ENCODE results near the gene SLC9A3.
"Not testable (repeated sequence)": the region's sequence is repeated elsewhere in the genome, so short reads cannot be mapped to it uniquely, and the experiment has no call there.

The SLC9A3 gene

GRCh38 chr5:476102-476813, 48.0 kb downstream of the SLC9A3 start:
- Histone ChIP-seq H2AFZ (ENCODE audit: insufficient read depth, low read length, poor library complexity) (no peak overlapping the region), H3K27ac (ENCODE audit: low read depth, low read length) (no peak overlapping the region), H3K14ac (ENCODE audit: low read length) (no peak overlapping the region), H3K4me2 (ENCODE audit: low read length) (no peak overlapping the region), H3K4ac (ENCODE audit: low read depth, low read length) (no peak overlapping the region), H2BK5ac (ENCODE audit: low read depth, low read length, poor library complexity) (no peak overlapping the region), H3K79me1 (ENCODE audit: low read length) (peaks cover 16% of the 10 kb centered on the region), H3K79me2 (ENCODE audit: control insufficient read depth, insufficient read depth, low read length, poor library complexity) (peaks cover 11% of the 10 kb centered on the region), H3K27me3 (ENCODE audit: insufficient read depth, low read length) (peaks cover 6% of the 10 kb centered on the region), H2BK12ac (ENCODE audit: low read length) (no peak overlapping the region), H3K4me3 (ENCODE audit: low read depth, low read length) (no peak overlapping the region), H4K8ac (ENCODE audit: low read depth, low read length) (no peak overlapping the region), H3K4me1 (ENCODE audit: control insufficient read depth in 1 of 2, insufficient read depth in 2 of 2, low read length in 2 of 2) (peaks cover 13% of the 10 kb centered on the region in 2 experiments), H4K12ac (ENCODE audit: low read depth, low read length) (no peak overlapping the region), H2BK120ac (ENCODE audit: insufficient read depth, low read length, poor library complexity) (no peak overlapping the region), H3K18ac (ENCODE audit: low read length) (no peak overlapping the region), H4K91ac (ENCODE audit: low read depth, low read length) (no peak overlapping the region), H2AK5ac (ENCODE audit: low read length) (no peak overlapping the region), H3K36me3 (ENCODE audit: control insufficient read depth in 1 of 2, insufficient read depth in 2 of 2, low read length in 2 of 2) (peaks cover 2 to 3% of the 10 kb centered on the region in 2 experiments), H3K9ac (ENCODE audit: low read length) (no peak overlapping the region), H3K9me3 (ENCODE audit: insufficient read depth, low read depth, low read length) (peaks cover 4% of the 10 kb centered on the region), H3K23ac (ENCODE audit: low read length) (no peak overlapping the region)
- no peak for DNase-seq
- no CpG with 5 or more reads among the region's 51 CpGs for WGBS (ENCODE audit: extremely low coverage, insufficient coverage, insufficient read length)

DNA sequence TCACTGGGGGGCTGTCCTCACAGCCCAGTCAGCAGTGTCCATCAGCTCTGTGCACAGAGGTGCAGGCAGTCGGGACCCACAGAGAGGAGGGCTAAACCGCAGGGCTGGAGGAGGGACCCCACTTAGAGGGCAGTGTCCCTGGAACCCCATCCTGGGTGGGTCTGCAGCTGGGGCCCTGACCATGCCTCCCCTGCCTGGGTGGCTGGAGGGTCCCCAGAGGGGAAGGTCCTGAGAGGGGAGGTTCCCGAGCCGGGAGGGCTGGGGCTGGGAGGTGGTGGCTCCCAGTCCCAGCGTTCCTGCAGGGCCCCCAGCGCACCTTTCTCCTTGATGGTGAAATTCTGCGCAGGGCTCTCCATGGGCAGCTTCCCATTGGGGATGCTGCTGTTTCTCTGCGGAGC, 48.5 kb downstream of the SLC9A3 start:
- Histone ChIP-seq H3K79me1 (ENCODE audit: low read length) (peaks cover 16% of the 10 kb centered on the region), H3K14ac (ENCODE audit: low read length) (no peak overlapping the region), H2BK5ac (ENCODE audit: low read depth, low read length, poor library complexity) (no peak overlapping the region), H3K4me2 (ENCODE audit: low read length) (no peak overlapping the region), H3K27ac (ENCODE audit: low read depth, low read length) (no peak overlapping the region), H3K23ac (ENCODE audit: low read length) (no peak overlapping the region), H3K4me3 (ENCODE audit: low read depth, low read length) (no peak overlapping the region), H2AFZ (ENCODE audit: insufficient read depth, low read length, poor library complexity) (no peak overlapping the region), H3K4ac (ENCODE audit: low read depth, low read length) (no peak overlapping the region), H4K12ac (ENCODE audit: low read depth, low read length) (no peak overlapping the region), H3K79me2 (ENCODE audit: control insufficient read depth, insufficient read depth, low read length, poor library complexity) (peaks cover 11% of the 10 kb centered on the region), H4K91ac (ENCODE audit: low read depth, low read length) (no peak overlapping the region), H3K27me3 (ENCODE audit: insufficient read depth, low read length) (peaks cover 6% of the 10 kb centered on the region), H3K4me1 (ENCODE audit: control insufficient read depth in 1 of 2, insufficient read depth in 2 of 2, low read length in 2 of 2) (peaks cover 13% of the 10 kb centered on the region in 2 experiments), H3K18ac (ENCODE audit: low read length) (no peak overlapping the region), H4K8ac (ENCODE audit: low read depth, low read length) (no peak overlapping the region), H2BK120ac (ENCODE audit: insufficient read depth, low read length, poor library complexity) (no peak overlapping the region), H3K36me3 (ENCODE audit: control insufficient read depth in 1 of 2, insufficient read depth in 2 of 2, low read length in 2 of 2) (peaks cover 6 to 8% of the 10 kb centered on the region in 2 experiments), H3K9me3 (ENCODE audit: insufficient read depth, low read depth, low read length) (peaks cover 4% of the 10 kb centered on the region), H2BK12ac (ENCODE audit: low read length) (no peak overlapping the region), H3K9ac (ENCODE audit: low read length) (no peak overlapping the region), H2AK5ac (ENCODE audit: low read length) (no peak overlapping the region)
- DNase-seq: no peak
- WGBS (ENCODE audit: extremely low coverage, insufficient coverage, insufficient read length): no CpG with 5 or more reads among the region's 8 CpGs

GRCh38 chr5:474840-475661, 49.2 kb downstream of the SLC9A3 start:
- no peak overlapping the region for H4K91ac ChIP-seq (ENCODE audit: low read depth, low read length)
- H4K12ac ChIP-seq (ENCODE audit: low read depth, low read length): no peak overlapping the region
- peaks cover 13% of the 10 kb centered on the region in 2 experiments for H3K4me1 ChIP-seq (ENCODE audit: control insufficient read depth in 1 of 2, insufficient read depth in 2 of 2, low read length in 2 of 2)
- H2AK5ac ChIP-seq (ENCODE audit: low read length): no peak overlapping the region
- H2BK5ac ChIP-seq (ENCODE audit: low read depth, low read length, poor library complexity): no peak overlapping the region
- H3K9me3 ChIP-seq (ENCODE audit: insufficient read depth, low read depth, low read length): peaks cover 5% of the 10 kb centered on the region
- no peak overlapping the region for H2BK120ac ChIP-seq (ENCODE audit: insufficient read depth, low read length, poor library complexity)
- no CpG with 5 or more reads among the region's 50 CpGs for WGBS (ENCODE audit: extremely low coverage, insufficient coverage, insufficient read length)
- H3K79me1 ChIP-seq (ENCODE audit: low read length): peaks cover 16% of the 10 kb centered on the region
- no peak overlapping the region for H4K8ac ChIP-seq (ENCODE audit: low read depth, low read length)
- peak overlapping the region; percentile 73 for H3K4me2 ChIP-seq (ENCODE audit: low read length)
- no peak overlapping the region for H3K27ac ChIP-seq (ENCODE audit: low read depth, low read length)
- peaks cover 11% of the 10 kb centered on the region for H3K79me2 ChIP-seq (ENCODE audit: control insufficient read depth, insufficient read depth, low read length, poor library complexity)
- peaks cover 6 to 10% of the 10 kb centered on the region in 2 experiments for H3K36me3 ChIP-seq (ENCODE audit: control insufficient read depth in 1 of 2, insufficient read depth in 2 of 2, low read length in 2 of 2)
- no peak overlapping the region for H3K14ac ChIP-seq (ENCODE audit: low read length)
- no peak for DNase-seq
- H2BK12ac ChIP-seq (ENCODE audit: low read length): no peak overlapping the region
- peaks cover 6% of the 10 kb centered on the region for H3K27me3 ChIP-seq (ENCODE audit: insufficient read depth, low read length)
- H3K9ac ChIP-seq (ENCODE audit: low read length): no peak overlapping the region
- no peak overlapping the region for H3K4me3 ChIP-seq (ENCODE audit: low read depth, low read length)
- no peak overlapping the region for H3K23ac ChIP-seq (ENCODE audit: low read length)
- H2AFZ ChIP-seq (ENCODE audit: insufficient read depth, low read length, poor library complexity): no peak overlapping the region
- H3K18ac ChIP-seq (ENCODE audit: low read length): no peak overlapping the region
- H3K4ac ChIP-seq (ENCODE audit: low read depth, low read length): no peak overlapping the region

GRCh38 chr5:474232-474839, 49.9 kb downstream of the SLC9A3 start:
- H3K9me3 ChIP-seq (ENCODE audit: insufficient read depth, low read depth, low read length); H3K14ac ChIP-seq (ENCODE audit: low read length); H2BK120ac ChIP-seq (ENCODE audit: insufficient read depth, low read length, poor library complexity); H3K27me3 ChIP-seq (ENCODE audit: insufficient read depth, low read length); H2BK12ac ChIP-seq (ENCODE audit: low read length); H3K4ac ChIP-seq (ENCODE audit: low read depth, low read length); H4K8ac ChIP-seq (ENCODE audit: low read depth, low read length); H3K4me3 ChIP-seq (ENCODE audit: low read depth, low read length); H3K18ac ChIP-seq (ENCODE audit: low read length); H4K91ac ChIP-seq (ENCODE audit: low read depth, low read length); H3K27ac ChIP-seq (ENCODE audit: low read depth, low read length); H2BK5ac ChIP-seq (ENCODE audit: low read depth, low read length, poor library complexity); H2AK5ac ChIP-seq (ENCODE audit: low read length); DNase-seq; H4K12ac ChIP-seq (ENCODE audit: low read depth, low read length); H2AFZ ChIP-seq (ENCODE audit: insufficient read depth, low read length, poor library complexity); H3K9ac ChIP-seq (ENCODE audit: low read length); H3K23ac ChIP-seq (ENCODE audit: low read length): not testable (repeated sequence)
- Histone ChIP-seq H3K4me2 (ENCODE audit: low read length) (peak overlapping the region; percentile 99), H3K79me1 (ENCODE audit: low read length) (peaks cover 16% of the 10 kb centered on the region), H3K79me2 (ENCODE audit: control insufficient read depth, insufficient read depth, low read length, poor library complexity) (peaks cover 11% of the 10 kb centered on the region), H3K36me3 (ENCODE audit: control insufficient read depth in 1 of 2, insufficient read depth in 2 of 2, low read length in 2 of 2) (peaks cover 6 to 12% of the 10 kb centered on the region in 2 experiments), H3K4me1 (ENCODE audit: control insufficient read depth in 1 of 2, insufficient read depth in 2 of 2, low read length in 2 of 2) (peaks cover 13% of the 10 kb centered on the region in 2 experiments)
- WGBS (ENCODE audit: extremely low coverage, insufficient coverage, insufficient read length): no CpG with 5 or more reads among the region's 50 CpGs
